GM19372 (cell line): Measurements from ENCODE around the gene NAT9.

Source experiments
- ATAC-seq: cut with Tn5 transposase; IDR thresholded peaks from one replicate; pipeline ENCODE4 v1.9.1; 2021; ENCODE audit warnings: mild to moderate bottlenecking, low read depth, moderate library complexity; ENCODE audit not compliant: unreplicated experiment

The NAT9 gene

DNA sequence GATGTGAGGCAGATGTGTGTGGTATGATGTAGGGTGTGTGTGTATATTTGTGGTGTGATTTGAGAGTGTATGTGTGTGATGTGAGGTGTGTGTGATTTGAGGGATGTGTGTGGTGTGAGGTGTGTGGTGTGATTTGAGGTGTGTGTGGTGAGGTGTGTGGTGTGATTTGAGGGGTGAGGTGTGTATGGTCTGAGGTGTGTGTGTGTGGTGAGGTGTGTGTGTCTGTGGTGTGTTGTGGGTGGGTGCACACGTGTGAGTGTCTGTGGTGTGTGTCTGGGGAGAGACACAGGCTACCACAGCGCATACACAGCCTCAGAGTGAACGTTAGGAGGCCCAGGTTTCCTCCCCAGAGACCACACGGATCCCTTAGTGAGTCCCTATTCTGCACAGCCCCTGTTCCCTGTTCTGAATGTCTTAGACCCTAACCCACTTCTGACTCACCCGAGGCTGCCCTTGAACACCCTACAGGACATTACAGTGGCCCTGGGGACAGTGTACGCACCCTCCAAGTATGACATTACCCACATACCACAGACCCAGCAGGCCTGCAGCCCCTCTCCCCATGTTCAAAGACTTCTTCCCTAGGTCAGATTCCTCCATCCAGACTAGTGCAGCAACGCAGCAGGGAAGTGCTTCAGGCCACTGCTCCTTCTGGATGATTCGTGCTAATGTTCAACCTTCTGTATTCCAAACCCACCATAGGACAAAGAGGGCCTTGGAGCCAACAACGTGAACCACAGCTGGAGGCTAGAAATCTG, 42.6 kb downstream of the NAT9 start:
- no peak for ATAC-seq

DNA sequence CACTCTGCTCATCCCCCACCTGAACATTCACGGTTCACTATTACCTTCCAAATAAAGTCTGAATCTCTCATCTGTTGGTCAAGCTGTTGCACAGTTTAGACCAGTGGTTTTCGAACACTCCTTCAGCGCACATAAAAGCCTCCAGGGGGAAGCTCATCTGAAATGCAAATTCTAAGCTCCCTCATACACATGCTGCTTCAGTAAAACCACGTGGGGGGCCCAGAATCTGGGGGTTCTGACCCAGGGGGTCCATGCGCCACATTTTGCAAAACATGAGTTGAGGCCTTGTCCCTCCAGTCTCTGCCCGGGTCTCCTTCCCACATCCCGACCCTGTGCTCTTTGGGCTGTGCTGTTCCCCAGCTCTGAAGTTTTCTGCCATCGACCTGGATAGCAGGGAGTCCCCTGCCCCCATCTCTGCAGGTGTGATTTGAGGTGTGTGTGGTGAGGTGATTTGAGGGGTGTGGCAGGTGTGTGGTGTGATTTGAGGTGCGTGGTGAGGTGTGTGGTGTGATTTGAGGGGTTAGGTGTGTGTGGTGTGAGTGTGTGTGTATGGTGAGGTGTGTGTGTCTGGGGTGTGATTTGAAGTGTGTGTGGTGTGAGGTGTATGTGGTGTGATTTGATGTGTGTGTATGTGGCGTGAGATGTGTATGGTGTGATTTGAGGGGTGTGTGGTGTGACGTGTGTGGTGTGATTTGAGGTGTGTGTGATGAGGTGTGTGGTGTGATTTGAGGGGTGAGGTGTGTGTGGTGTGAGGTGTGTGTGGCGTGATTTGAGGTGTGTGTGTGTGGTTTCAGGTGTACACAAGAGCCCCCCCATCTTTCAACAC, 43.9 kb downstream of the NAT9 start:
- ATAC-seq: no peak

DNA sequence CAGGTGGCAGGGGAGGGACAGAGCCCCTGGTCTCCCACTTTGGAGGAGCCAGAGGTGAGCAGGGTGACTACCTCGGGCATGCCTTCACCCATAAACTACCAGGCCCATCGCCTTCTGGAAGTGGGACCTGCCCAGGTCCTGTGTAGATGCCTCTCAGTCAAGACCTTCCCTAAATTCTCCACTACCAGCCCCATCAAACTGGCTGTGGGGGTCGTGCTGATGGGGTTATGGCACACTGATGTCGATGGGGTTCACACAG, 44.9 kb downstream of the NAT9 start:
- ATAC-seq: no peak

DNA sequence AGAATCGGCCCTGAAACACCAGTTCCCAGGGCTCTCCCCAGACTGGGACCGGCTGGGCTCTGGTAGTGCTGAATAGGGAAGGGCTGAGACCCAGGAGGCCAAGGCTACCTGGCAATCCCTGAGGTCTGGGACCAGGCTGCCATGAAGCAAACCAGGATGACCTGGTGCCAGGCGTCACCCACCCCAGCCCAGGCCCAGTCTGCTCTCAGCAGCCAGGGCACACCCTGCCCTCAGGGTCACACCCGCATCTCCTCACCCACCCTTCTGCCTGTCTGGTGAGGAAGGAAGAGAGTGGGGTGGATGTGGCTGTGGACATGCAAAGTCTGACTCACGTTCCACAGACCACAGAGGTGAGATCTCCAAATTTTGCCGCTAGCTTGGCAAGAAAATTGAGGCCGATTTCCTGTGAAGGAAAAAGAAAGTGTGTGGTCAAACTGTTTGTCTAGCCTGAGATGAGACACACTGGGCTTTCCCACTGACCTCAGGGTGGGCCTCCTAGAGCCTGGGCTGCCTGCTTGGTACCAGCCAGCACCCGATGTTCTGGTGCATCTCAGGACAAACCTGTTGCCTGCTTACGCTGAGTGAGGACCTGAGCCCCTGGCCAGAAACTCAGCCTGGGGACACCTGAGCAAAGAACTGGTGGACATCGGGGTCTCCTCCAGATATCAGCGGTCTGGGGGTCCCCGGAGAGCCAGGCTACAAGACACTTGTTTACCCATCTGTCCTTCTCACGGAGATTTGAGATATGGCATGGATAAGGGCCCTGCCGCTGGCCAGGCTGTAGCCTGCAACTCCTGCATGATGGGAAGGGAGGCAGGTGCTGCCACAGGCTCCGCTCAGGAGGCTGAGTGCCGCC, 45.4 kb downstream of the NAT9 start:
- no peak for ATAC-seq

DNA sequence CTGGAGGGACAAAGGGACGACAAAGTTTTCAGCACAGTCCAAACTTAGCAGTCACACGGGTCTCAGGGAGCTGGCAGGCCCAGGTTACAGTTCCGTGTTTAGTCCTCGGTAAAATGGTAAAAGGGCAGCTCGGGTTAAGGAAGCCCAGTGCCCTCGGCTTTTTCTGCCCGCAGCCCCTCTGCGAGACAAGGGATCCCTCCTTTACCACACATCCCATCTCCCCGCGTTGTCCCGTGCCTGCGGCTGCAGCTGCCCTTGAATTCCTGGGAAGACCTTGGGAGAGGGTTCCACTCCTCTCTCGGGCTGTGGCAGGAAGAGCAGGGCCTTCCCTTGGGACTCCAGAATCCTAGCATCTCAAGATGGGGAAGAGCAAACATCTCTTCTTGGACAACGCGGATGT, 46.3 kb downstream of the NAT9 start:
- ATAC-seq: no peak

DNA sequence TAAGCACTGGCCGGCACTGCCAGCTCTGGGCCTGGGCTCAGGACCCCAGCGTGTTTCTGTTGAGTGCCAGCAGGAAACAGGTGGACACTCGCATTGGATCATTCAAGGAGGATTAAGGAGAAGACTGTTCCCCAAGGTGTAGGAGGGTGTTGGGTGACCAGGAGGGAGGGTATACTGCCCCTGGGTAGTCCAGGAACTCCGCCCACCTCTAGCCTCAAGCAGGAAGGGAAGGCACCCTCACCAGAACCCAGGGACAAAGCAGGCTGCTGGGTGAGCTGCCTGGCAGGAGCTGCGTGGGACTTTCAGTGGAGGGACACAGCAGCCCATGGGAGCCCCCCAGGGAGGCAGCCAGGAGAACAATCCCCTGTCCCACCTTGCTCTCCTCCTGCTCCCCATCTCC, 46.8 kb downstream of the NAT9 start:
- no peak for ATAC-seq

DNA sequence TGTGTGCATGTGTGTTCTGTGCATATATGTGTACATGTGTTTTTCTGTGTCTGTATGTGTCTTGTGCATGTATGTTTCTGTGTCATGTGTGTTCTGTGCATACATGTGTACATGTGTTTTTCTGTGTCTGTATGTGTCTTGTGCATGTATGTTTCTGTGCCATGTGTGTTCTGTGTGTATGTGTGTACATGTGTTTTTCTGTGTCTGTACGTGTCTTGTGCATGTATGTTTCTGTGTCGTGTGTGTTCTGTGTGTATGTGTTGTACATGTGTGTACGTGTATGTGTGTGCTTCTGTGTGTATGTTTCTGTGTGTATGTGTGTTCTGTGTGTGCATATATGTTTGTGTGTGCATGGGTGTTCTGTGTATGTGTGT, 47.5 kb downstream of the NAT9 start:
- no peak for ATAC-seq

DNA sequence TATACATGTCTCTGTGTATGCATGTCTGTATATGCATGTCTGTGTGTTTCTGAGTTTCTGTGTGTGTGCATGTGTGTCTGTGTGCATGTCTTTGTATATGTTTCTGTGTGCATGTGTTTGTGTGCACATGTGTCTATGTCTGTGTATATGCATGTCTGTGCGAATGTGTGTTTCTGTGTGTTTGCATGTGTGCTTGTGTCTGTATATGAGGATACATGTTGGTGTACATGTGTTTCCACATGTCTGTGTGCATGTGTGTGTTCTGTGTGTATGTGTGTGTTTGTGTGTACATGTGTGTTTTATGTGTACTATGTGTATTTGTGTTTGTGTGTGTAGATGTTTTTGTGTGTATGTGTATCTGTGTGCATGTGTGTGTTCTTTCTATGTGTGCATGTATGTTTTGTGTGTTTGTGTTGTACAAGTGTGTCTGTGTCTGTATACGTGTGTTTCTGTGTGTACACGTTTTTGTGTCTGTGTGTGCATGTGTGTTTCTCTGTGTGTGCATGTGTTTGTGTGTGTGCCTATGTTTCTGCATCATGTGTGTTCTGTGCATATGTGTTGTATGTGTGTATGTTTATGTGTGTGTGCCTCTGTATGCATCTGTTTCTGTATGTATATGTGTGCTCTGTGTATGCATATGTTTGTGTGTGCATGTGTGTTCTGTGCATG, 48.0 kb downstream of the NAT9 start:
- no peak for ATAC-seq

DNA sequence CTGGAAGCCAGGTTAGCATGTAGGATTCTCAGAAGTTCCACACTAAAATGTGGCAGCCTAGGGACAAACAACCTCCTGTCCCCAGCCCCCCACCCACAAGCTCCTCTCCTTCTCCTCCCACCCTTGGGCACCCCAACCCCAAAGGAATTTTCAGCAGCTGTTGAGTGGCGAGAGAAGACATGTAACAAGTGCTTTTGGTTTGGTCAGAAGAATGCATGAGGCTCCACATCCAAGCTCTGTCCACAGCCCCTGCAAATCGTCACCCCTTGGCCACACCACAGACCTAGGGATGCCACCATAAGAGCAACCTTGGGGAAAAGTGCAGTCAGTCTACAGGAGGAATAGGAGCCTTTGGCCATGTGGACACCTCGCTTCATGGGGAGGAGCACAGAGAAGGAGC, 51.0 kb downstream of the NAT9 start:
- ATAC-seq: no peak

DNA sequence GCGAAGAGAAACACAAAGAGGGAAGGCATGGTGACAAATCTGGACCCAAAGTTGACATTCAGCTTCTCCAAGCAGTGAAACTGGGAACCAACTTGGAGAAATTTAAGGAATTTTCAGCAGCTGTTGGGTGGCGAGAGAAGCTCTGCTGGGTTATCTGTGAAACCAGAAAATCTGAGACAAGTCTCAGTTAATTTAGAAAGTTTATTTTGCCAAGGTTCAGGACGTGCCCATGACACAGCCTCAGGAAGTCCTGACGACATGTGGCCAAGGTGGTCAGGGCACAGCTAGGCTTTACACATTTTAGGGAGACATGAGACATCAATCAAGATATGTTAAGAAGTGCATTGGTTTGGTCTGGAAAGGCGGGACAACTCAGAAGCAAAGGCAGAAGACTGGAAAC, 52.3 kb downstream of the NAT9 start:
- ATAC-seq: no peak

DNA sequence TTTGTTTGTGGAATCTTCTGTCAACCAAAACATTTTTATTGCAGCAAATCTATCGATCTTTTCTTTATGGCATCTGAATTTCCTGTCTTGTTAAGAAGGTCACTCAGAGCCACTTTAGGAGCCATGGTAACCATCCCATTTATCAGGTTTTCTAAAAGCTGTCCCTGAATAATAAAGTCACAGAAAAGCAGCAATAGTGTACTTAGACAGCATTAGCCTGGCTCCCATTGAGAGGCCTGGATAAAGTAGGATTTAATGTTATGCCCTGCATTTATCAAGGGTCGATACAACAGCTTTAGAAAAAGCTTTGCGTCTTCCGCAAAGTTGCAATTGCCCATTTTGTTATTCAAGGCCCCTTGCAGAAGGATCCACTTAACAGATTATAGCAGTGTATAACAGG, 53.4 kb downstream of the NAT9 start:
- ATAC-seq: no peak
